ENCODE measurements around the gene WWOX.

DNA sequence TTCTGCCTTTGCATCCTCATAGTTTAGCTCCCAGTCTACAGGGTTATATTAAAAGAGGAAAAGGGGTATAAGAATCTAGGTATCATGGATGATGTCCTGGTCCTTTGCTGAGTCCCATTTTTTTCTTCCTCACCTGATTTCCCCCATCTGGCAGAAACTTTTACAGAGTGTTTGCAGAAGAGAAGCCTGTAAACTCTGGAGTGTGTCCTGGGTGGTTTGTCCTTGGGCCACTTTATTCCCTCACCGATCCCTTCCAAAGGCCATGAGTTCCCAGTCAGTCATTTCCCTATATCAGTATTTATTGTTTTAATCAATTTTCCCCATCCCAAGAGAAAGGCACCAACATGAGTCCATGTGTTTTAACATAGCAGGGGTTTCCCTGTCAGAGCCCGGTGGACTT lies 638.2 kb downstream of the WWOX start:
- TF ChIP-seq EZH2 (IDR thresholded peaks at IDR 0.05) (no peak), POLR2AphosphoS5 (IDR thresholded peaks at IDR 0.05; ENCODE audit: borderline replicate concordance, low read depth, low read length) (no peak)

Measured in SK-N-MC (cell line).